GM19023 (cell line): ENCODE measurements around the gene SYNDIG1.
"Not testable (repeated sequence)": the region's sequence is repeated elsewhere in the genome, so short reads cannot be mapped to it uniquely, and the experiment has no call there.

ENCODE experiments used
- ATAC-seq: cut with Tn5 transposase; IDR thresholded peaks from one replicate; pipeline ENCODE4 v1.9.1; 2021; ENCODE audit warnings: mild to moderate bottlenecking, moderate library complexity; ENCODE audit not compliant: unreplicated experiment

The SYNDIG1 gene

DNA sequence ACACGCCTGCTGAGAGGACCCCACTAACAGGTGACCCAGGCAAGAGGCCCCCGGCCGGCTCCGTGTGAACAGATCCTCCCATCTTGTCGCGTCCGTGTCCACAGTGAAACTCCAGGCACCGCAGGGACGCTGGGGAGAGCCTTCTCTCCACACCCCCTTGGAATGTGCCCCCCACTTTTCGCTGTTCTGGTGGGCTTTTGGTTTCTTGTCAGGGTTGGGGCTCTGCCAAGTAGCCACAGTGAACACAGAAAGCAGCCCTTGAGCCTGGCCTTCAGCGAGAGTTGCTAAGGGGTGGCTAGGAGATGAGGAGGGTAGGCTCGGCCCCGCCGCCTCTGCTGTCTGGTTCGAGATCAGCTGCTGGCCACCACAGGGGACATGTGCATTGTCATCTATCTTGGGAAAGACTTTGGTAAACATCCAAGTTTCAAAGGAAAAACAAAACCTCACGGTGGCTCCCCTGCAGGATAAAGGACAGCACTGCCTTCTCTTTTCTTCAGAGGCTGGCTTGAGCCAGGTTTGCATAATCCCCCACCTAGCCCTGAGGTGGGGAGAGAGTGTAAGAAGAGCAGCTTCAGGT lies 22.7 kb downstream of the SYNDIG1 start:
- no peak for ATAC-seq

DNA sequence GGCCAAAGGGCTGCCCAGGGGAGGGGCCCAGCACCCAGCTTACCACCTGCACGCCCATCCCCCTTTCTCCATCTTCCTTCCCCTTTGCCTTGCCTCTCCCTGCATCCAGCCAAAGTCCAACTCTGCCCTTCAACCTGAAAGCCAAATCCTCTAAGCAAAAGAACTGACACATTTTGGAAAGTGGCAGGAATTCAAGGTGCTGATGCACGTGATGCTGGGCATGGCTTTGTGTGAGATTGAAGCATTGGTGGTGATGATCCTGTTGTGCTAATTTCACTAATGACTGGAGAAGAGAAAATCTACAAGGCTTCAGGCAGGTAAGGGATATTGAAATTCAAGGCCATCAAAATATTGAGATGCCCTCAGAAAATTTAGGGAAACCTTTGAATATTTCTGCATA lies 23.3 kb downstream of the SYNDIG1 start:
- no peak for ATAC-seq

DNA sequence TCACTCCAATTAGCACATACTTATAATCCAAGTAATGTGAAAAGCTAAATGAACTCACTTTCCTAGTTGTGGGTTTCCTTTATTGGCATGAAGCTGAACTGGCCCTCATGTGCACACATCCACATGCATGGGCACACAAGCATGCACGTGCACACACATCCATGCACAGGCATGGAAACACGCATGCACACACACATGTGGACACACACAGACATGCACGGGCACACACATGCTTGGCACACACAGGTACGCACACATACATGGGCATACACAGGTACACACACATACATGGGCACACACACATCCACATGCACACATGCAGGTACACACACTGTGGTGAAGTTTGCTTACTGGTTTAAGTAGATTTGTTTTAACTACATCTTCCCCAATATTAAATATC lies 23.8 kb downstream of the SYNDIG1 start:
- no peak for ATAC-seq

DNA sequence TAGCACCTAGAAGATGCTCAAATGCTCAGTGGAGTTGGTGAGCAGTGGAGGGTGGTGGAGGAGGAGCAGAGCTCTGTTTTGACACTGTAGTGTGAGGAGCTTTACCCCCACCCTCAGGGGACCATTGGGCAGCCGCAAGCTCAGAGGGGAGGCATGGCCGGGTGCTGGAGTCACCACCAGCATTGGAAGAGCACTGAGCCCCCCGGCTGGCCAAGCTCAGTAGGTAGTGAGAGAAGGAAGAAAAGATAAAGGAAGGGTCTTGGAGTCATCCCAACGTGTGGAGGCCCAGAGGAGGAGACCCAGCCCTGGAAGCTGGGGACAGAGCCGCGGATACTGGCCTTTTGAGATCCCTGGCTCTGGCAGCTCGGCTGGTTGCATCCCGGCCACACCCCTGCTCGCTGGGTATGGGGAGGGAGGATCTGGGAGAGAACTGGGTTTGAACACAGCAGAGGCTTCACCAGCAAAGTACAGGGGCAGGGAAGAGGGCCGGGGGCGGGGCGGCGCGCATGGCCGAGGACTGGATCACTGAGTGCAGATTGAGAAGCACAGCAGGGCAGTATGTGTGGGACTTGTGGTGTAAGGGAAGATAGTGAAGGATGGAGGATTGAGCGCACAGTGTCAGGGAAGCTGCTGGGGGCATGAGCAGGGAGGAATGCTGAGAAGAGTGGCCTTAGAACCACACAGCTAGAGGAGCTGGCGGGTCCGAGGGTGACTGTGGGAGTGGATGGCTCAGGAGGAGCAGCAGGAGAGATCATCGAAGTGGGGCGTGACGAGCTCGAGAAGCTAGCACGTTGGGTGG lies 24.4 kb downstream of the SYNDIG1 start:
- no peak for ATAC-seq

DNA sequence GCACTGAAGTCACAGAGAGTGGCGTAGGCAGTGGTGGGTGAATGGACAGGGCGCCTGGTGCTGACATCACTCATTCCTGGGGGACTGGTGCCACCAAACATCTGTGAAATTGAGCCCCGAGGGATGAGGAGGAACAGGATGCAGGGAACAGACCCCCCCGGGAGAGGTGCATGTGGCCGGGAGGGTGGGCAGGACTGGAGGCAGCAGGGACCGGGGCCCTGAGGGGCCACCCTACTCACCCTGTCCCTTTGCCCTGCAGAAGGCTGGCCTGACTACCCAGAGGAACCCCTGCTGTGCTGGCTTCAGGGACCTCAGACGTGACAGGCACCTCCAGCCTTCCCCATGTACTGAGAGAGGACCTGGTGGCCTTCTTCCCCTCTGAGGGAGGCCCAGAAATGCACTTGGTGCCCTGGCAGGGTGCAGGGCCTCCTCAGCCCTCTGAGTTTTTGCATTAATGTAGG lies 25.1 kb downstream of the SYNDIG1 start:
- ATAC-seq = no peak

DNA sequence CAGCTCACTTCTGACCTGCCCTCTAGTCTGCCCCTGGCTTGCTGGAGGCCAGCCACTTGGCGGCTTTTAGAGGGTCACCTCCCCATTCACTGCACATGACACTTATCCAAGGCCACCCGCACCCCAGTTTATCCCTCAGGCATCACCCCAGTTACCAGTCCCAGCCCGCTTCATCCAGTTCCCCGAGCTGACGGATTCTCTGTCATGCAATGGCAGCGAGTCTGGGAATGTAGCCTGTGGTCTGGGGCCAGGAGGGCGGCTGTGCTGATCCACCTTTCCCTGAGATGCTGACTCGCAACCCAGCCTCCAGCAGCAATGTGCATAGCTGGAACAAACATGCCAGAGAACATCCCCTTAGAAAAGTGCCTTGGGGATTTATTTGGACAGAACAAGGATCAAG lies 25.8 kb downstream of the SYNDIG1 start:
- ATAC-seq = no peak

DNA sequence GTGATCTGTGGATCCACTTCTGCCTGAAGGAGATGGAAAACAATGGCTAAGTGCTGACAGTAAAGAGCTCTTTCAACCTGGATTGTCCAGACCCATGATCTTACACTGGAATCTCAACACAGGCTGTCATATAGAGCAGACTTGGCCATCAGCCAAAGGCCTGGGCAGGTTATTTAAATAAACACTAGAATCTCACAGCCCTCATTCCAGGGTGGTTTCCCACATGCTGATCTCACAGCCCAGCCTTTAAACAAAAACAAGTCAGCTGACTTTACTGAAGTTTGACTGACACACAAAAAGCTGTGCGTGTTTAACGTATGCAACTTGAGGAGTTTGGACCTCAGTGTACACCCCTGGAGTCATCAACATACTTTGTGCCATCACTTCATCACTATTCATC lies 28.4 kb downstream of the SYNDIG1 start:
- no peak for ATAC-seq

DNA sequence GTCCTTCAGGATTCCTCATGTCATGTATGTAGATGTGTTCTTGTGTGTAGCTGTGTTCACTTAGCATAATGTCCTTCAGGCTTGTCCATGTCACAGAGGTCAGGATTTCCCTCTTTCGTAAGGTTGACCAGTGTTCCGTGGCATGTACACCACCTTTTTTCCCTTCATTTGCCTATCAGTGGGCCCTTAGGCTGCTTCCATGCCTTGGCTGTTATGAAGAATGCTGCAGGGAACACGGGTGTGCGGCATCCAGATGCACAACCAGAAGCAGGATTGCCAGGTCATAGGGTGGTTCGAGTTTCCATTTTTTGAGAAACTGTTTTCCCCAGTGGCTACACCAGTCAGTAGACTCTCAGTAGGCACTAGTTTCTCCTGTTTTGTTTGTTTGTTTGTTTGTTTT lies 29.2 kb downstream of the SYNDIG1 start:
- ATAC-seq = no peak

DNA sequence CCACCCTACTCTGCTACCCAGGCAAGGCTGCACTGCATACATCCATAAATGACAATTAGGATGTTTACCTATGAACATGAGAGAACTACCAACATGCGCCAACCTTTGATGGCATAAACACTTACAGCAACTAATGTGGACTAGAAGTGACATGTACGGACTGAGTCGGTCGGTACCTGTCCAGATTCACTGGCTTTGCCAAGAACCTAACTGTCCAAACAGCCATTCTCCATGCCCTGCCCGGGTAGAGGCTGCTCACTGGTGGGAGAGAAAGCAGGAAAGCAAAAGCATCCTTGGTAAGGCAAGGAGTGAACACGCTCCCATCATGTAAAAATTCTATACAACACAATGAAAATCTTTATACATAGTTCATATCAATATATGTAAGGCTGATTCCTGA lies 30.0 kb downstream of the SYNDIG1 start:
- ATAC-seq = no peak

DNA sequence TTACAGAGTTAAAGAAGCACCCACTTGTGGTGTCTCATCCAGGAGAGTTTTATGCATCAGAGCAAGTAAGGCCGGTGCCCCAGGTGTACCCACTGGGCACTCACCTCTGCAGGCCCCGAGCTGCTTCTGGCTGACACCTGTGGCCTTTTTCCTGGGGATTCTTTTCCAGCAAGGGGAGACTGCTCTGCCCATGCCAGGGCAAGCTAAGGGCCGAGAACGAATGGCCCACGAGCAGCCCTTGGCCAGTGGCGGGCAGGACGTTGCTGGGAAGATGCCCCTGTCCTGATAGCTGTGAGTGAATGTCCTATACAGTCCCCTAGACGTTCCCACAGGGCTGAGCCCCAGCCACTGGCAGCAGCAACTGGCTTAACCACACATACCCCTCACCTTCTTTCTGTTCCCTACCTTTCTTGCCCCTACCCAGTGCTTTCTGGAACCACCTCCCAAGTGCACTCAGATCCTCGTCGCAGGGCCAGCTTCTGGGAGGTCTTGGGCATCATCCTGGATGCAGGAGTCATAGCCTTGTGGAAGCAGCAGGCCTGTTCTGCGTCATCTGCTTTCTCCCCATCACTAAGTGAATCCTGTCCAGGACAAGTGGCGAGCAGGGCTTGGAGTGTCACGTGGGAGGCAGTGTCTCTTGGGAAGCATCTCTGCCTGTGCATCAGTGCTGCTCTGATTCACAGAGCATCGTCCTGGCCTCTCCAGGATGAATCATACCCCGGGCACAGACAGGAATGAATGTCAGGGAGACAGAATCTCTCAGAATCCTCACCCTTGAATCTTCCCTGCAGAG lies 32.5 kb downstream of the SYNDIG1 start:
- no peak for ATAC-seq

DNA sequence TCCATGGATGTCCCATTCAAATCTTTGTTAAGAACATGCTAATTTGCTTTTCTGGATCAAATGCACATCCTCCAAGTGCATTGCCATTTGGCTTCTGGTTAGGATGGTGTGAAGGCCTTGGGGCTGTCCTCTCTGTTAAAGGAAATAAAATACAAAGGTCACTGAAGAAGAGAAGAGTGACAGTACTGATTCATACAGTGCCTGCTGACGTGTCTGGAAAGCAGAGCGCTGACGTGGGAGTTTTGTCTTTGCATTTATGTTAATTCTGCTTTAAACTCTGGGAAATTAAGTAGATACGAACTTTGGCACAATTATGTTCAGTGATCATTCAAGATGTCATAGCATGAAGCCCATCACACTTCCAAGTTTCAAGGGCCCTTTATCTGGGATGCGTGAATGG lies 33.2 kb downstream of the SYNDIG1 start:
- ATAC-seq = no peak

DNA sequence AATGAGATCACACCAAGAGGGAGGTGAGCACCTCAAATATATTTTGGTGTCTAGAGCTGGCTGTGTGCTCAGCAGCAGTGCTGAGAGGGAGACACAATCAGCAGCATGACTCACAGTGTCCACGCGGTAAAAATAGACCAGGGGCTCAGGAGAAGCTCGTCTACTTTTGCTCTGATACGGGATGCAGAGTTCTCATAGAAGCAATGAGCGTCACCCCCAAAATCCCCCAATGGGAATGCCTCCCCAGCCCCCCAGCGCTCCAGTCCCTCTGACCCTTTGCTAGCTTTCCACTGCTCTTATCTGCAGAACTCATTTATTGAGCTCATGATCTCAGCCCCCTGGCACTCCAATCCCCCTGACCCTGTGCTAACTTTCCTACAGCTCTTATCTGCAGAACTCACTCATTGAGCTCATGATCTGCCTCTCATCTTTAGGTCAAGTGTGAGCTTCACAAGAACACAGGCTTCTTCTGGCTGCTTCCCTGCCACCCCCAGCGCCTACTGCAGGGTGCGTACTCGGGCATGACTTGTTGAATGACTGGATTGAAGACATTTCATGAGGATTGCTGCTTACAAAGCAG lies 34.0 kb downstream of the SYNDIG1 start:
- ATAC-seq = no peak

DNA sequence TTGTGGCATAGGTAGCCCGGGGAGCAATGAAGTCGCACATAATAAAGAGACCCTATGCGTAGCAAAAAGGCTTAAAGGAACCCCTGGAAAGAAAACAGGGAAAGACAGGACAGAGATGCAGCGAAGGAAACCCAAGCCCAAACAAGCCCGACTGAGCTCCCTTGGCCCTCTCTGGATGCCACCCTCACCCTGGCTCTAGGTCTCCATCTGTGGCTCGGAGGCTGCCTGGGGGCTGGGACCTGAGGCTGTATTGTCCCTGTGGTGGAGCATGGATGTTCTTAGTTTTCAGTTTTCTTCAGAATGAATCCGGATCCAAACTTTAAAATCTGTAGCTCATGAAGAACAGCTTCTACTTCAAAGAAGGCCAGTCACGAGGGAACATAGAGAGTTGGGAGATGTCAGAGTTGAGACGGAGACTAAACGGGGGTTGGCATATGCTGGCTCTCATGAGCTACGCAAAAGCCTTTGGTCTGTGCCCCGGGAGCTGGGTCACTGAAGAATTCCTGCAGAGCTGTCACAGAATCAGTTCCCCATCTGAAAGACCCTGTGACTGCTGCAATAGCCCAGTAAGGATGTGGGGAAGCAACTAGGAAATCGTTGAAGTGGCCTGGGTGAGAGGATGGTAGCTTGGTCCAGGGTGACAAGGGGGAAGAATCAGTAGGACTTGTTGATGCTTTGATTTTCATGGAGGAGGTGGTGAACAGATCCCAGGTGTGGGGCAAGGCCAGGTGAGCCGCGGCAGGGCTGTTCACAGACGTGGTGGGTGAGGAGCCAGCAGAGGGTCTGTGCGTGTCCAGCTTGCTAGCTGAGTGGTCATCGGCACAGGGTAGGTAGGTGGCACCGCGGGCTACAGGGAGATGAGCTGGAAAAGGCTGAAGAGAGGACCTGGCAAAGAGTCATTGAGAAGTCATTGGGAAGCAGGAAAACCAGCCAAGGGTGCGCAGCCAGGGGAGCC lies 35.2 kb downstream of the SYNDIG1 start:
- no peak for ATAC-seq

DNA sequence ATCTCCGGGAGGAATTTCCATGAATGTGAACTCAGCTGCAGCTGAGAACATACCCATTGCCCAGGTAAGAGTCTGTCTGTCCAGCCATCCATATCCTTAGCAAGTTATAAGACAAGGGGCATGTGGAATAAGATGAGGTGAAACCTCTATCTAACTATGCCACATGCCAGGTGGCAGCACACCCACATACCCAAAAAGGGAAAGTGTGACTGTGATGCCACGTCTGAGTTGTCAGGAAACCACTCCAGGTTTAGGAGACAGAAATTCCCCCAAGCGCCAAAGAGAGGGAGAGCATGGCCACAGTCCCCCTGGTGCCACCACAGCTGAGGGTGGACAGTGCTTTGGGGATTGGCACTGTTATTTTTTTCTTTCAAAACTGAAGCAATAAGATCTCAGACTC lies 36.7 kb downstream of the SYNDIG1 start:
- ATAC-seq = no peak

DNA sequence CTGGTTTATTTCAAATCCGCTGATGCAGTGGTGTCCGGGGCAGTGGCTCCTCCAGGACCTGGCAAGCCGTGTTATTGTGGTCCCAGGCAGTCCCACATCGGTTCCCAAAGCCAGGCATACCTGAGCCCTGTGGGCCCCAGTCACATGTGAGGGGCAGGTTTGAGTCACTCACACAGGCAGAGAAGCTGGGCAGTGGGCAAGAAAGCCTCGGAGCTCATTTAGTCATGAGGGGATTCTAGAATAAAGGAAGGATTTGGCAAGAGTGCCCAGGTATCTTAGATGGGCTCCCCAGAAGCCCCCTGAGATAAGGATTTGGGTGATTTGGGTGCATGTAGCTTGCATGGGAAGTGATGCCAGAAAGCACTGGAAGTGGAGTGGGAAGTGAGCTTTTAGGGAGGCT lies 37.3 kb downstream of the SYNDIG1 start:
- no peak for ATAC-seq

DNA sequence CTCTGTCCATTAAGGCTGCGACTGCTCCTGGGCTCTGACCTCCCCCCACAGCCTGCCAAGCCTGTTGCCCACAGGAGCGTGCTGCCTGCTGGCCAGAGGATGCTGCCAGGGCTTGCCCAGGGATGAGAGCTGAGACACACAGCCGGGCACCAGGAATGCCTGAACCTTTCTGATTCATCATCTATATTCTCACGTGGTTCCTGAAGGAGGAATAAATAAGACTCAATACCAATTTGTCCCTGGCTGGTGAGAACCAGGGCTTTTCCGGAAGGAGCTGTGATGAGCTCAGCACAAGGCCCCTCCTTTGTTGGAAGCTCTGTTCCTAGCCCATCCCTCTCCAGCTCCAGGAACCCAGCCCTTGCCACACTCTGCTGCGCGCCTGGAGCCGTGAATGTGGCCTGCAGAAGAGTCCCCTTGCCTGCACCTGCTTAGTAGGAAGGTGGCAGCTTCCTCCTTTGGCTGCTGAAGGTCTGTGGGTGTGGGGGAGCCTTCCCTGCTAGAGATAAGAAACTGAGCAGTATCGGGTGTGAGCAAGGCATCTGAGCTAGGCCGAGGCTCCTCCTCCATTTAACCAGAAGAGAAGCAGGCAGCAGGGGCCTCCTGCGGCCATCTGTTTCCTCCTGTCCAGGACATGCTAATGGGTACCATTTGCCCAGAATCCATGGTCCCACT lies 37.9 kb downstream of the SYNDIG1 start:
- no peak for ATAC-seq

DNA sequence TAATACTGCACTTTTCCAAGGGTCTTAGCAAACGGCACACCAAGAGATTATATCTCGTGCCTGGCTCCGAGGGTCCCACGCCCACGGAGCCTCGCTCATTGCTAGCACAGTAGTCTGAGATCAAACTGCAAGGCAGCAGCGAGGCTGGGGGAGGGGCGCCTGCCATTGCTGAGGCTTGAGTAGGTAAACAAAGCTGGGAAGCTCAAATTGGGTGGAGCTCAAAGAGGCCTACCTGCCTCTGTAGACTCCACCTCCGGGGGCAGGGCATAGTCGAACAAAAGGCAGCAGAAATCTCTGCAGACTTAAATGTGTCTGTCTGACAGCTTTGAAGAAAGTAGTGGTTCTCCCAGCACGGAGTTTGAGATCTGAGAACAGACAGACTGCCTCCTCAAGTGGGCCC lies 43.0 kb downstream of the SYNDIG1 start:
- ATAC-seq = not testable (repeated sequence)

DNA sequence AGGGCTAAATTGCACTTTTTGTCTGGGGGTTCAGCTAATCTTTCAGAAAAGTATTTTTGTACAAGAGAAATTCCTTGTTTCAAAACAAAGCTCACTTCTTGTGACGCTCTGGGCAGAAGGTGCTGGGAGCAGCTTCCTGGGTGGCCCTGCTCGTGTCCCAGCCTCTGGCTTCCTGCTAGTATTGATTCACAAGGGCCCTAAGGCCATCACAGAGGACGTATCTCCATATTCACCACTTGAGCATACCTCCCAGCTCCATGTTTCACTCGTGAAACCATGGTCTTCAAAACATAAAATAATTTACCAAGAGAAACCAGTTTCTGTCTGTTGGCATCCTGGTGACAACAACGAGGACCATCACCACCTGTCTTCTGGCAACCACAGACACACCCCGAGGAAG lies 49.1 kb downstream of the SYNDIG1 start:
- no peak for ATAC-seq

DNA sequence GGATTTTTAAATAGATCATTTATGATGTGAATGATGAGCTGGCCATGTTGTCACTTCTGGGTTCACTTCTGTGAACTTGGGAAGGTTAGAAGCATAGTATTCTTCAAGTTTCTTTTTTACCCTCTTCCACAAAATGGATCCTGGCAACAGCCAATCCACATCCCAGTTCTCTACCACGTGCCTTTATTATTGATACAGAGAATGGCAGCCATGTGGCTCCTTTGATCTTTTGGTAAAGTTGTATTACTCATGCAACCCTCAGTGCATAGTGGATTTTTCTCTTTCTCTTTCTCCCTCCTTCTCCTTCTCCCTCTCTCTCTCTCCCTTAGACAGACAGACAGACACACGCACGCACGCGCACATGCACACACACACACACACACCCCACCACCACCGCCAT lies 50.0 kb downstream of the SYNDIG1 start:
- no peak for ATAC-seq

DNA sequence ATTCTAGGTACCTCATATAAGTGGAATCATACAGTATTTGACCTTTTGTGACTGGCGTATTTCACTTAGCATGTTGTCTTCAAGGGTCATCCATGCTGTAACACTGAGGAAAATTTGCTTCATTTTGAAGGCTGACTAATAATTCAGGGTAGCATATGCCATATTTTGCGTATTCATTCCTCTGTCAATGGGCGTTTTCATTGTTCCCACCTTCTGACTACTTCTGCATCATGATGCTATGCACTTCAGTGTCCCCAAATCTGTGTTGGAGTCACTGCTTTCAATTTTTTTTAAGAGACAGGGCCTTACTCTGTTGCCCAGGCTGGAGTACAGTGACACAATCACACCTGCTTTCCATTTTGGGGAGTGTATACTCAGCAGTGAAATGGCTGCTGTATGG lies 51.6 kb downstream of the SYNDIG1 start:
- no peak for ATAC-seq
